COR-L47 (cell line): ENCODE measurements around the gene NKX3-2.

ENCODE experiments used
- DNase-seq: peaks from one replicate; lab custom pipeline; 2025; lab: John Stamatoyannopoulos, UW

The NKX3-2 gene

DNA sequence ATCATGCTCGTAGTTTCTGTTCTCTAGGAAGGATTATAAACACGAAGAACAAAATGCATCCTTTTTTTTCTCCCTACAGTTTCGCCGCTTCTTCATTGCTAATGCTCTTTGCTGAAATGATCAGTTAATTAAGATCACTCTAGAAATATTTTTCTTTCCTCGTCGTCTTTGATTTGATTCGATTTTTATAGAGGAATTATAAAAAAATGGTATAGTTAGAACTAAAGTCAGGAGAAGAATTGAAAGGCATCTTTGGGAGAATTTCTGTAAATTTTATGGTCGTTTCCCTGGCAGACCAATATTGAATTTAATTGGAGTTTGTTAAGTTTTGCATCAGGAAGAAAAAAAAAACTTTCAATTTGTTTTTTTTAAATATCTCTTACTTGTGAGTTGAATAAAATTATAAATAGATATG lies 1.1 kb upstream of the NKX3-2 start:
- DNase-seq = no peak

- peak; percentile 14 for DNase-seq
Measured at GRCh38 chr4:13544606-13545393, 492 bp upstream of the NKX3-2 start.

DNA sequence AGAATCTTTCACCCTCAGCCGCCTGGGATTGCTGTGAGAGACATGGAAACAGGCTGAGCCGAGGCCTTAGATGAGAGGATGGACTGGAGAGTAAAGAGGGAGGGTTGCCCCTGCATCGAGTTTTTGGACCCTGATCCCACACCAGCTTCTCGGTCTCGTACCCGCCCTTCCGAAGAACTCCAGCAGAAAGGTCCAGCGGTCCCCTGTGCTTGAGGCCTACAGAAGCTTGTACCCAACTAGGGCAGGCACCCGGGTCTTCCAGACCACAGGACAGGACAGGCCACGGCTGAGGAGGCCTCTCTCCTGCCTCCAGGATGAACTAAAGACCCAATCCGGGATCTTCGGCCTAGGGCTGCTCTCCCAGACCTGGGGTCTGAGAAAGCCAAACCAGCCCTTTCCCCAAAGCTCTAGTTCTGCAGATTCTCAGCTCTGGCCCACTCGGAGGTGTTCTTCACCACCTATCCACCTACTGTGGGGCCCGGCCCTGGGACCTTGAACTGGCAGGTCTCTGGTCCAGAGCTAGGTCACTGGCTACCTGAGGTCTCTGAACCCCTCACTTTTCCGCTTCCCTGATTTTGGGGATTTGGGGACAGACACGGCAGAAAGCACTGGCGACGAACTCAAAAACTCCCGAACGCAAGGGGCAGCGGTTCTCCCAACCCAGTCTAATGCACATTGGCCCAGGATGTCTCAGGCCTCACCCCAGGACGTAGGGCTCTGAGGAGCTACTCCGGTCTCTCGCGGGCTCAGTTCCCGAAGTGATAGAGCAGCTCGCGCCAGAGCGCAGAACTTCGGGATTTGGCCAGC lies 1.1 kb downstream of the NKX3-2 start:
- DNase-seq = no peak

DNA sequence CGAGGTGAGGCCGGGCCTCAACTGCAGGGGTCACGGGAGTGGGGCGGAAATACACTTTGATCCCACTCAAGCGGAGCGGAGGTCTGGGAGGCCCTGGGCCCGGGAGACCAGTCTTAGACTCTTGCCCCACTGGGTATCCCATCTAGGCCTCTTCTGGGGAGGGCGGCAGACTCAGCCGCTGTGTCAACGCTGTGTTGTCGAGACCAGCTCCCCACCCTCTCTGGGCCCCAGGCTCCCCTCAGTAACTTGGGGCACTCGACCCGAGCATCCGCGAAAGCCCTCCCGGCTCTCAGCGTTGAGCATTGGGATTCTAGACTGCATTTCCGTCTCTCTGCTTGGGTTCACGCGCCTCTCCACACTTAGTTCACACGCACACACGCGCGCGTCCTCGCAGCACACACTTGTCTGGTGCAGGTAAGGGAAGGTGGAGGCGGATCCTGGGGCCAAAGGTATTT lies 1.7 kb downstream of the NKX3-2 start:
- DNase-seq = no peak

DNA sequence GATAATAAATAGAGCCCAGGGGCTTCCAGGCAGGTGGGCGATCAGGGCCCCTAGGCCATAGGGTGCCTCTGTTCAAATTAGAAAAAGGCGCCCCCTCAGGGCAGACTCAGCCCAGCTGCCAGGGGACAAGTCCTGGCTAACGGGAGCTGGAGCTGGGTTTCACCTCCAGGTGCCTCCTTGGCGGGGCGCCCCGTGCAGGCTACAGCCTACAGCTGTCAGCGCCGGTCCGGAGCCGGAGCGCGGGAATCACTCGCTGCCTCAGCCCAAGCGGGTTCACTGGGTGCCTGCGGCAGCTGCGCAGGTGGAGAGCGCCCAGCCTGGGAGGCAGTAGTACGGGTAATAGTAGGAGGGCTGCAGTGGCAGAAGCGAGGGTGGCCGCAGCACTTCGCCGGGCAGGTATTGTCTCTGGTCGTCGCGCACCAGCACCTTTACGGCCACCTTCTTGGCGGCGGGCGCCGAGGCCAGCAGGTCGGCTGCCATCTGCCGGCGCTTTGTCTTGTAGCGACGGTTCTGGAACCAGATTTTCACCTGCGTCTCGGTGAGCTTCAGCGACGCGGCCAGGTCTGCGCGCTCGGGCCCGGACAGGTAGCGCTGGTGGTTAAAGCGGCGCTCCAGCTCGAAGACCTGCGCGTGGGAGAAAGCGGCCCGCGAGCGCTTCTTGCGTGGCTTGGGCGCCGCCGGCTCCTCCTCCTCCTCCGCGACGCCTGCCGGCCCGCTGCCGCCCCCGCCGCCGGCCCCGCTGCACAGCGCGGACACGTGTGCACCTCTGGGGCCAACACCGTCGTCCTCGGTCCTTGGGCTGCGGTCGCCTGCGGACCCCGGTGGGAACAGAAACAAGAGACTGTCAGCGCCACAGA lies 2.4 kb downstream of the NKX3-2 start:
- no peak for DNase-seq

DNA sequence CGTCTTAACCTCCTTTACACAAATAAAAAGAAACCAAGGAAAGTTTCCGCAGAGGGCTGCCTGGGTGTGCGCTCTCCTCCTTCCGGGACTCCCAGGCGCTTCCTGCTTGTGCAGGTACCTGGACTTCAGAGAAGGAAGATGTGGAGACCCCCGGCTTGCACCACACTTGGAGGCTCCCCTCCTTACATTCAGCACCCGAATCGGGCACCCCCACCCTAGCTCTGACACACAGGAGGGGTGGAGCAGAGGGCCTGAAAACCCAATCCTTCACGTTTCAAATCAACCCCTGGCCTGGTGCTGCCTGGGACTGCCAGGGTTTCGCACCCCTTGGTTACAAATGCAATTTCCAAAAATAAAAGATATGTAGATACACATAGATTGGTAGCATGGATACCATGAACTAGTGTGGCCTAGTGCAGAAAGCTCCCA lies 3.1 kb downstream of the NKX3-2 start:
- no peak for DNase-seq

GRCh38 chr4:13540446-13541175 lies 3.7 kb downstream of the NKX3-2 start:
- DNase-seq = no peak

GRCh38 chr4:13539619-13540445 lies 4.5 kb downstream of the NKX3-2 start:
- no peak for DNase-seq

DNA sequence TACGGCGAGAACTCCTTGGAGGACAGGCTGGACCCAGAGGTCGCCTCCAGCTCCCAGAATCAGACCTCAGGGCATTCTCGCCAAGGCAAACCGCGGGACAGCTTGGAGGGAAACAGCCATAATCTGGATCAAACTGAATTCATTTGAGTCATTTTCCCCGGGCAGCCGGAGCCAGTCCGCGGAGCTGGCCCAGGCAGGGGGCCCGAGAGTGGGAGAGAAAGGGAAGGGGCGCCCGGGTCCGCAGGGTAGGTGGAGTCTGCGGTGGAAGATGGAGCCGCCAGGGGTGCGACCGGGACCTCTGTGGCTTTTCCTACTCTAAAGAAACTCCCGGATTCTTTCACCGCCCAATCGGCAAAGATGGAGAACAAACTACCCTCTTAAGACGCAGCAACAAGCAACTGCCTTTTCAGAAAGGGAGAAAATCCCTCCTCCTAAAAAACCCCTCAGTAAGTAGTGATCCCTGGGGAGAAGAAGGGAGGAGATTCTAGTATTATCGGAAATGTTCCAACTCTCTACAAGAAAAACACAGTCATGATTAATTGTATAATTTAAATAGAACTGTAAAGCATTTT lies 5.2 kb downstream of the NKX3-2 start:
- no peak for DNase-seq

- no peak for DNase-seq
Measured at GRCh38 chr4:13538427-13538973, 5.8 kb downstream of the NKX3-2 start.

DNA sequence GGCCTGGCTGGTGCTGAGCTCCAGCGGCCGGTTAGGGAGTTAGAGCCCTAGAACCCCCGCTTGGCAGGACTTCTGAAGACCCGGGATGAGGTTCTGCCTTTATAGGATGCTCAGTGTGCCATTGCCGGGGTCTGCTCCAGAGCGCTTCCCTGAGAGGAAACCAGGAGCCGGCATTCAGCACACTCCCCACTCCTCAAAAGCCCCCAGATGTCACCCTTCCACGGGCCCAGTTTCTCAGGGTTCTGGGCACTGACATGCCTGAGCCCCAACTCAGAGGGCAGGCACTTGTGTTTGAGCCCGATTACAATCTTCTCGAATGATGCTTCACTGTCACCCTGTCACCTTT lies 6.5 kb downstream of the NKX3-2 start:
- no peak for DNase-seq

- no peak for DNase-seq
Measured at GRCh38 chr4:13537011-13537831, 7.1 kb downstream of the NKX3-2 start.

GRCh38 chr4:13536607-13537006 lies 7.7 kb downstream of the NKX3-2 start:
- DNase-seq = no peak

DNA sequence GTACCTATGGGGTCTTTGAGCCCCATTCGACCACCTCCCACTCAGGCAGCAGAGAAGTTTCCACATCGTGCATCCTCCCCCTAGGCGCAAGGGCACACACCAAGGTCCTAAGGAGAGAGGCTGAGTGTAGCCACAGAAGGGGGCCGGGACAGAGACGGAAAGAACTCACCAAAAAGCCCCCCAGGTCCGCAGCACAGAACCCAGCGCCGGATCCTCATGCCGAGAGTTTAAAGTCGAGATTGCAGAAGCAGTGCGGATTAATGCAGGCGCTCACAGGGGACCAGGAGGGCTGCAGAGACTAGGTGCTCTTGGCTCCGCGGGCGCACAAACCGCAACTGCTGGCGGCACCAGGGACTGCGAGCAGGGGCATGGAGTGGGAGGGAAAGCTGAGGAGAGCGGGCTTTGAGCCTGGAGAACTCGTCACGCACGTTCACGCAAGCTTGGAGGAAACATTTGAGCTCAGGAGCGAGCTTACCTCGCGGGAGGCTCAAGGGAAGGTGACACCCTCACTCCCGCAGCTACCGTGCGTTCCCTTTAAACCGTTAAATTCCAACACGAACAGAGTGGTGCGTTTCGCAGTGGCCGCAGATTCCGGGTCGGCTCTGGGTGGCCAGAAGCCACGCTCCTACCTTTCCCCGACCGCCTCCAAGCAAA lies 8.5 kb downstream of the NKX3-2 start:
- no peak for DNase-seq

DNA sequence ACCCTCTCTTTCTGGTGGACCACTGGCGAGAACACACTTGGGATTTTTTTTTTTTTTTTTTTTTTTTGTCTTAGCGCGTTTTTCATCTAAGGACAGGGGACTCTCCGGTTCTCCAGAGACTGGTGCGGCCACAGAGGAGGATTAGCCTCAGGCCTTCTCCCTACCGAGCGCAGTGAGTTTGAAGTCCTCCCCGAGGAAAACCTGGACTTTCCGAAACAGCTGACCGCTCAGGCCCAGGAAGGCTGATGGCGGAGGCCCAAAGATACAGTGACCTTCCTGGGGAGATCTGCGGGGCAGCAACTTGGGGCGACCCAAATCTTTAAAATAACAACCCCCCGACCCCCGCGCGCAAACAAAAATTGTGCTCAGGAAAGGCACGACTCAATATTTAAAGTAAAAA lies 9.2 kb downstream of the NKX3-2 start:
- no peak for DNase-seq

- DNase-seq = no peak
Measured at GRCh38 chr4:13534344-13535063, 9.8 kb downstream of the NKX3-2 start.

DNA sequence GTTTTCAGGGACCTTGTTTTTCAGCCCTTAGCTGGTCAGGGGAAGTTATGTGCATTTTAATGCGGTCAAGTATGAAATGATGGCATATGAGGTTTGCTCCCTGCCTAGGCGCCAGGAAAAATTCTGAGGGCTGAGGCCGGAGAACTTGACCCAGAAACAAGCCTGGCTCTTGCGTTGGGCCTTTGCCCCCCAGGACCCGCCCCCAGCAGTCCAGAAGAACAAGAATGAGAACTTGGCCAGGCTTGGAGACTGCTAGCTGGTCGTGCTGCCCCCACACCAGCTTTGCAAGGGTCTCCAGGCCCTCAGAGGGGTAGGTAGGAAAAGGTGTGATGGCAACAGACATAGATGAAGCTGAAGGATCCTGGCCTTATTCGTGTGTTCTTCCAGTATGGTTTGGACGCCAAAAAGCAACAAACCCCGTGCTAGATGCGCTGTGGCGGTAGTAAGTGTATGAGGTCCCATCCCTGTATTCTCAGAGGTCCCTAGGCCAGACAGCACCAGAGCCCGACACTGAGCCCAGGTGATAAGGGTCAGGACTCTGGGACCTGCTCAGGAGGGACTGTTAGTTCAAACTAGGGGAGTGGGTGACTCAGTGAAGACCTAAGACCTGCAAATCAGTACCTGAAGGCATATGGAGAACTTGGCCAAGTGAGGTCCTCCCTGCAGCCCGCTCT lies 10.5 kb downstream of the NKX3-2 start:
- DNase-seq = no peak

- DNase-seq = no peak
Measured at GRCh38 chr4:13531625-13531998, 12.7 kb downstream of the NKX3-2 start.
